ENCODE data around the gene TSPAN32. TPM values are rescaled to one million over a fixed set of nuclear protein-coding genes. Genes with fewer than 3 reads are reported as not detected.
"Not testable (repeated sequence)": the region's sequence is repeated elsewhere in the genome, so short reads cannot be mapped to it uniquely, and the experiment has no call there.

The TSPAN32 gene
- total RNA-seq, 1 donor = 0.43 TPM

GRCh38 chr11:2277008-2277346 lies 24.8 kb upstream of the TSPAN32 start:
- no peak for TF ChIP-seq CTCF (IDR thresholded peaks at IDR 0.05; ENCODE audit: insufficient read depth, low read depth, low read length)
- DNase-seq (ENCODE audit: low read depth) = peak; percentile 20

GRCh38 chr11:2277933-2278523 lies 23.8 kb upstream of the TSPAN32 start:
- H3K4me3 ChIP-seq (ENCODE audit: low read depth, low read length) = no peak overlapping the region
- peak; percentile 33 for DNase-seq (ENCODE audit: low read depth)
- no peak for TF ChIP-seq CTCF (IDR thresholded peaks at IDR 0.05; ENCODE audit: insufficient read depth, low read depth, low read length)

More at GRCh38 chr11:2277008-2277346, 24.8 kb upstream of the TSPAN32 start:
- H3K4me3 ChIP-seq (ENCODE audit: low read depth, low read length) = no peak overlapping the region

DNA sequence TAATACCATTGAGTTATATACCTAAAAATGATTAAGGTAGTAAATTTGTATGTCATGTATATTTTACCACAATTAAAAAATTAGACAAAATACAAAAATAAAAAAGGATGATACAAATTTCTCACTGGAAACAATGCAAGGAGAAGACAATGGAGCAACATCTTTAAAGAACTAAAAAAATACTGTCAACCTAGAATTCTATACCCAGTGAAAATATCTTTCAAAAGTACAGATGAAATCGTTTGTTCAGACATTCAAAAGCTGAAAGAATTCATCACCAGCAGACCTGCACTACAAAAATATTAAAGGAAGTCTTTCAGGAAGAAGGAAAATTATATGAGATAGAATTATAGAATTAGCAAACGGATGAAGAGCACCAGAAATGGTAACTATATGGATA lies 21.6 kb upstream of the TSPAN32 start:
- no peak for TF ChIP-seq CTCF (IDR thresholded peaks at IDR 0.05; ENCODE audit: insufficient read depth, low read depth, low read length)

DNA sequence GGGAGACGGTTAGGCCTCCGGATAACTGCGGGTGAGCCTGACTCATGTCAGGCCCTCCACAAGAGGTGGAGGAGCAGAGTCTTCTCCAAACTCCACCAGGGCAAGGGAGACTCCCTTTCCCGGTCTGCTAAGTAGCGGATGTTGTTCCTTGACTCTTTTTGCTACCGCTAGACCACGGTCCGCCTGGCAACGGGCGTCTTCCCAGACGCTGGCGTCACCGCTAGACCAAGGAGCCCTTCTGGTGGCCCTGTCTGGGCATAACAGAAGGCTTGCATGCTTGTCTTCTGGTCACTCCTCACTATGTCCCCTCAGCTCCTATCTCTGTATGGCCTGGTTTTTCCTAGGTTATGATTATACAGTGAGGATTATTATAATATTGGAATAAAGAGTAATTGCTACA lies 15.5 kb upstream of the TSPAN32 start:
- not testable (repeated sequence) for DNase-seq (ENCODE audit: low read depth); H3K4me3 ChIP-seq (ENCODE audit: low read depth, low read length)

More for the DNA sequence above, 21.6 kb upstream of the TSPAN32 start:
- no peak overlapping the region for H3K4me3 ChIP-seq (ENCODE audit: low read depth, low read length)
- no peak for DNase-seq (ENCODE audit: low read depth)

- no peak overlapping the region for H3K4me3 ChIP-seq (ENCODE audit: low read depth, low read length)
- TF ChIP-seq CTCF (IDR thresholded peaks at IDR 0.05; ENCODE audit: insufficient read depth, low read depth, low read length) = no peak
- DNase-seq (ENCODE audit: low read depth) = no peak
Observed at GRCh38 chr11:2287091-2287490, 14.7 kb upstream of the TSPAN32 start.

DNA sequence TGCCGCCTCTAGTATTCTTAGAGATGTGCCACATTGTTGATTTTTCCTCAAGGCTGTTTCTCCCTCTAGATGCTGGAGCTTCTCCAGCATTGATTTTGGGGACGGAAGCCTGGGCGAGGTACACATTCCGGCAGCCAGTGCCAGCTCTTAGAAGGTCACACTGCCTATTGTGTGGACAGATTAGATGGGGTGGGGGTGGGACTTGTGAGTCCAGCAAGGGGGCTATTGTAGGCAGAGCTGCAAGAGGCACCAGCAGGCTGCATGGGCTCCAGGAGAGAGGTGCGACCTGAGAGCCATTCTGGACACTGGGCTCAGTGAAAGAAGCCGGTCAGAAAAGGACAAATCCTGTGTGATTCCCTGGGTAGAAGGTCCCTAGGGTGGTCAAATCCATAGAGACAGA lies 12.5 kb upstream of the TSPAN32 start:
- no peak overlapping the region for H3K4me3 ChIP-seq (ENCODE audit: low read depth, low read length)
- TF ChIP-seq CTCF (IDR thresholded peaks at IDR 0.05; ENCODE audit: insufficient read depth, low read depth, low read length) = no peak
- DNase-seq (ENCODE audit: low read depth) = no peak

DNA sequence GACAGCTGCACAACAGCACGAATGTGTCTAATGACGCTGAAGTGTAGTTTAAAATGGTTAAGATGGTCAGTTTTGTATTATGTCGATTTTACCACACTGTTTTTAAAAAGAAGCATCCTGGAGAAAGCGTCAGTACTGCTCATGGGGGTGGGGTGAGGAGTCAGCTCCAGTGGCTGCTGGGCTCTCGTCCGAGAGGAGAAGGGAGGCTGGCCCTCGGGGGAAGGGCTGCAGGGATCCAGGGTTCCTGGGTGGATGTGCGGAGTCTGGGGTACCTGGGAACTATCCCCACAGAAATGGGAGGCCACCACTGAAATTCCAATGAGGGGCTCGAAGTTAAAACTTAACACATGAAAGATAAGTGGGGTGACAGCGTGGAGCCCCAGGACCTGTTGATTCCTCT lies 12.0 kb upstream of the TSPAN32 start:
- H3K4me3 ChIP-seq (ENCODE audit: low read depth, low read length) = no peak overlapping the region
- TF ChIP-seq CTCF (IDR thresholded peaks at IDR 0.05; ENCODE audit: insufficient read depth, low read depth, low read length) = no peak

More for the DNA sequence above, 12.0 kb upstream of the TSPAN32 start:
- no peak for DNase-seq (ENCODE audit: low read depth)

Measured in fibroblast of villous mesenchyme (primary cell).